ENCODE data around the gene AKAP6. TPM values are rescaled to one million over a fixed set of nuclear protein-coding genes. Genes with fewer than 3 reads are reported as not detected.

The AKAP6 gene
- total RNA-seq, 1 donor from 2014 or later: 0.51 TPM

GRCh38 chr14:32607399-32607798, 278.3 kb downstream of the AKAP6 start:
- intact Hi-C loops (cut with micrococcal nuclease): no loop called here
- H3K9me3 Mint-ChIP-seq: no peaks in the 10 kb centered on the region
- no peaks in the 10 kb centered on the region for H3K27me3 Mint-ChIP-seq
- no peaks in the 10 kb centered on the region for H3K36me3 Mint-ChIP-seq (ENCODE audit: low read depth)
- no peak overlapping the region for H3K4me3 Mint-ChIP-seq
- H3K27ac Mint-ChIP-seq: no peak overlapping the region
- no peaks in the 10 kb centered on the region for H3K4me1 Mint-ChIP-seq
- DNase-seq: no peak

GRCh38 chr14:32608857-32609256, 279.8 kb downstream of the AKAP6 start:
- no peaks in the 10 kb centered on the region for H3K36me3 Mint-ChIP-seq (ENCODE audit: low read depth)
- H3K4me1 Mint-ChIP-seq: no peaks in the 10 kb centered on the region
- no peaks in the 10 kb centered on the region for H3K27me3 Mint-ChIP-seq
- intact Hi-C loops (cut with micrococcal nuclease): no loop called here
- no peak overlapping the region for H3K4me3 Mint-ChIP-seq
- no peak overlapping the region for H3K27ac Mint-ChIP-seq
- no peak for DNase-seq
- H3K9me3 Mint-ChIP-seq: no peaks in the 10 kb centered on the region

DNA sequence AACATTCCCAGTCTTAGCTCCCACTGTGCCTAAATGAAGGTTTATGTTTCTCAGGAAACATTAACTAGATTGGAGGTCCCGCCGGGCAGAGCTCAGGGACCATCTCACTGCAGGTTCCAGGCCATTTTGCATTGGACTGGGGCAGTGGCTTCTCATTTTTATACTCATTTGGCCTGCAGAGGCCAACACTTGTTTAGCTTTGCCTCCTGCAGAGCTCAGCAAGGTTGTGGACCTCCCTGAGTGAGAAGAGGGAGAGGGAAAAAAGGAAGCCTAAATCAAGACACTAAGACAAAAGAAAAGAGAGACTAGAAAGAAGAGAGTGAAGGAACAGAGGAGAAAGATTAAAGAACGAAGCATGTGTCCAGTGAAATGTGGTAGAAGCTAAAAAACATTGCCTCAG, 280.3 kb downstream of the AKAP6 start:
- Mint-ChIP-seq H3K27me3 (no peaks in the 10 kb centered on the region), H3K27ac (no peak overlapping the region), H3K9me3 (no peaks in the 10 kb centered on the region), H3K4me3 (no peak overlapping the region), H3K4me1 (no peaks in the 10 kb centered on the region), H3K36me3 (ENCODE audit: low read depth) (no peaks in the 10 kb centered on the region)
- intact Hi-C loops (cut with micrococcal nuclease): no loop called here
- DNase-seq: no peak

DNA sequence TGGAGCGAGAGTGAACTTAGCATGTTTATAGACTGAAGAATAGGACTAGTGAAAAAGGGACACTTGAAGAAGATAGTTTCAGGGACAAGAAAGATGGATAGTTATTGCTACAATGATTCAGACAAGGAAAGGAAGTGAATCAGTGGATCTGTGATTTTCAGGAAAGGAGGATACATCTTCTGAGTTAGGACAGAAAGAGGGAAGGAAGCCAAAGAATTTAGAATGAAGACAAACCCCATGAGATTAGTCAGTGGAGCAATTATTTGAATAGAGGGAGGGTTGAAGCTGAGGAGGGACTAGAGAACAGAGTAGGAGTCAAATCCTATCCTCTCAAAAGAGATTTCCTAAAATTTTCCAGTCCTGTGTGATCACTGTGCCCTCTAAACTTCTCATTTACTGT, 282.7 kb downstream of the AKAP6 start:
- intact Hi-C loops (cut with micrococcal nuclease): no loop called here
- no peaks in the 10 kb centered on the region for H3K27me3 Mint-ChIP-seq
- no peak overlapping the region for H3K27ac Mint-ChIP-seq
- H3K4me1 Mint-ChIP-seq: no peaks in the 10 kb centered on the region
- no peak overlapping the region for H3K4me3 Mint-ChIP-seq
- DNase-seq: no peak
- no peaks in the 10 kb centered on the region for H3K36me3 Mint-ChIP-seq (ENCODE audit: low read depth)
- H3K9me3 Mint-ChIP-seq: no peaks in the 10 kb centered on the region

GRCh38 chr14:32618991-32619390, 289.9 kb downstream of the AKAP6 start:
- H3K4me3 Mint-ChIP-seq: no peak overlapping the region
- peaks cover 9% of the 10 kb centered on the region for H3K9me3 Mint-ChIP-seq
- peaks cover 2% of the 10 kb centered on the region for H3K4me1 Mint-ChIP-seq
- intact Hi-C loops (cut with micrococcal nuclease): no loop called here
- H3K27me3 Mint-ChIP-seq: peaks cover 2% of the 10 kb centered on the region
- H3K27ac Mint-ChIP-seq: no peak overlapping the region
- no peak for DNase-seq
- H3K36me3 Mint-ChIP-seq (ENCODE audit: low read depth): no peaks in the 10 kb centered on the region

GRCh38 chr14:32620303-32620702, 291.2 kb downstream of the AKAP6 start:
- intact Hi-C loops (cut with micrococcal nuclease): no loop called here
- DNase-seq: no peak

DNA sequence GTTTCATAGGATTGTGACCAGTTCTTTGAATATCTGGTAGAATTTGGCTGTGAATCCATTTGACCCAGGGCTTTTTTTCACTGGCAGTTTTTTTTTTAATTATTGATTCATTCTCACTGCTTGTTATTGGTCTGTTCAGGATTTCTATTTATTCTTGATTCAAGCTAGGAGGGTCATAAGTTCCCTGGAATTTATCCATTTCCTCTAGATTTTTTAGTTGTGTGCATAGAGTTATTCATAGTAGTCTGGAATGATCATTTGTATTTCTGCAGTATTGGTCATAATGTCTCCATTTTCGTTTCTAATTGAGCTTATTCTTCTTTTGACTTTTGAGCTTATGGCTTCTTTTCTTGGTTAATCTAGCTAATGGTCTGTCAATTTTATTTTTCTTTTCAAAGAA, 291.6 kb downstream of the AKAP6 start:
- Mint-ChIP-seq H3K36me3 (ENCODE audit: low read depth) (no peaks in the 10 kb centered on the region), H3K4me1 (peaks cover 2% of the 10 kb centered on the region), H3K27me3 (peaks cover 2% of the 10 kb centered on the region), H3K9me3 (peaks cover 9% of the 10 kb centered on the region), H3K4me3 (no peak overlapping the region), H3K27ac (no peak overlapping the region)
- intact Hi-C loops (cut with micrococcal nuclease): no loop called here
- no peak for DNase-seq

More at GRCh38 chr14:32620303-32620702, 291.2 kb downstream of the AKAP6 start:
- H3K4me1 Mint-ChIP-seq: peaks cover 2% of the 10 kb centered on the region
- H3K4me3 Mint-ChIP-seq: no peak overlapping the region
- H3K36me3 Mint-ChIP-seq (ENCODE audit: low read depth): no peaks in the 10 kb centered on the region
- peaks cover 2% of the 10 kb centered on the region for H3K27me3 Mint-ChIP-seq
- no peak overlapping the region for H3K27ac Mint-ChIP-seq
- H3K9me3 Mint-ChIP-seq: peaks cover 9% of the 10 kb centered on the region

DNA sequence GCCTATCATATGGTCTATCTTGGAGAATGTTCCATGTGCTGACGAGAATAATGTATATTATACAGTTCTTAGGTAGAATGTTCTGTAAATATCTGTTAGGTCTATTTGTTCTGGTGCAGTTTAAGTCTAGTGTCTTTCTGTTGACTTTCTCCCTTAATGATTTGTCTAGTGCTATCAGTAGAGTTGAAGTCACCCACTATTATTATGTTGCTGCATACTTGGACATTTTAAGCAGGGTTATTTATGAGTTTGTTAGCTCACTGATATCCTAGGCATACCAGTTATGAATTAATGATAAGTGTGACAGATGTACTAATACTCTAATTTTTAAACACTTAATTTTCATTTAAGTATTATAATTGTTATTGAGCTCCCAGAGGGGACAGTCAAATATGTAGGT, 292.5 kb downstream of the AKAP6 start:
- DNase-seq: no peak
- Mint-ChIP-seq H3K4me1 (peaks cover 2% of the 10 kb centered on the region), H3K4me3 (no peak overlapping the region), H3K9me3 (peaks cover 9% of the 10 kb centered on the region), H3K27ac (no peak overlapping the region), H3K36me3 (ENCODE audit: low read depth) (no peaks in the 10 kb centered on the region), H3K27me3 (peaks cover 2% of the 10 kb centered on the region)
- intact Hi-C loops (cut with micrococcal nuclease): no loop called here

- peaks cover 4% of the 10 kb centered on the region for H3K4me1 Mint-ChIP-seq
- H3K36me3 Mint-ChIP-seq (ENCODE audit: low read depth): no peaks in the 10 kb centered on the region
- intact Hi-C loops (cut with micrococcal nuclease): no loop called here
- H3K4me3 Mint-ChIP-seq: no peak overlapping the region
- H3K27me3 Mint-ChIP-seq: peaks cover 2% of the 10 kb centered on the region
- peaks cover 9% of the 10 kb centered on the region for H3K9me3 Mint-ChIP-seq
- no peak overlapping the region for H3K27ac Mint-ChIP-seq
- no peak for DNase-seq
Measured at GRCh38 chr14:32622742-32623141, 293.6 kb downstream of the AKAP6 start.

GRCh38 chr14:32623300-32624093, 294.4 kb downstream of the AKAP6 start:
- DNase-seq: no peak
- no peaks in the 10 kb centered on the region for H3K36me3 Mint-ChIP-seq (ENCODE audit: low read depth)
- H3K27me3 Mint-ChIP-seq: peaks cover 2% of the 10 kb centered on the region
- H3K27ac Mint-ChIP-seq: no peak overlapping the region
- H3K4me1 Mint-ChIP-seq: peaks cover 4% of the 10 kb centered on the region
- no peak overlapping the region for H3K4me3 Mint-ChIP-seq
- intact Hi-C loops (cut with micrococcal nuclease): no loop called here
- peaks cover 9% of the 10 kb centered on the region for H3K9me3 Mint-ChIP-seq

DNA sequence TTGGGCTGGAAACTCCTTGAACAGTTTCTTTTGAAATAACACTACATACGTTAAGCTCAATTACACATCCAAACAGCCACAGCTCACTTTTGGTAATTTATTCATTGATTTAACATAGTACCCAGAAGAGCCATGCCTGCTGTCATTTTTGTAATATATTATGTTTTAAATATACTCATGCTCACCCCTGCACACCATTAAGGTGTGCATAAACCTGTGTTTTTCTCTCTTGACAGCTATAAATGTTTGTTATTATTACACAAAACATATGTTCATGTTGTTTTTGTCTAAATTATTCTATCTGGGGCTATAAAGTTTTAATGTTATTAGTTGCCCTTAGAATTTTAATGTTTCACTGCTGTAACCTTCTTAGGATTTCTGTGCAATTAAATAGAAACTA, 296.1 kb downstream of the AKAP6 start:
- H3K9me3 Mint-ChIP-seq: peaks cover 9% of the 10 kb centered on the region
- intact Hi-C loops (cut with micrococcal nuclease): no loop called here
- H3K27ac Mint-ChIP-seq: no peak overlapping the region
- no peaks in the 10 kb centered on the region for H3K36me3 Mint-ChIP-seq (ENCODE audit: low read depth)
- H3K4me1 Mint-ChIP-seq: peaks cover 4% of the 10 kb centered on the region
- no peak for DNase-seq
- no peak overlapping the region for H3K4me3 Mint-ChIP-seq
- H3K27me3 Mint-ChIP-seq: peaks cover 2% of the 10 kb centered on the region

DNA sequence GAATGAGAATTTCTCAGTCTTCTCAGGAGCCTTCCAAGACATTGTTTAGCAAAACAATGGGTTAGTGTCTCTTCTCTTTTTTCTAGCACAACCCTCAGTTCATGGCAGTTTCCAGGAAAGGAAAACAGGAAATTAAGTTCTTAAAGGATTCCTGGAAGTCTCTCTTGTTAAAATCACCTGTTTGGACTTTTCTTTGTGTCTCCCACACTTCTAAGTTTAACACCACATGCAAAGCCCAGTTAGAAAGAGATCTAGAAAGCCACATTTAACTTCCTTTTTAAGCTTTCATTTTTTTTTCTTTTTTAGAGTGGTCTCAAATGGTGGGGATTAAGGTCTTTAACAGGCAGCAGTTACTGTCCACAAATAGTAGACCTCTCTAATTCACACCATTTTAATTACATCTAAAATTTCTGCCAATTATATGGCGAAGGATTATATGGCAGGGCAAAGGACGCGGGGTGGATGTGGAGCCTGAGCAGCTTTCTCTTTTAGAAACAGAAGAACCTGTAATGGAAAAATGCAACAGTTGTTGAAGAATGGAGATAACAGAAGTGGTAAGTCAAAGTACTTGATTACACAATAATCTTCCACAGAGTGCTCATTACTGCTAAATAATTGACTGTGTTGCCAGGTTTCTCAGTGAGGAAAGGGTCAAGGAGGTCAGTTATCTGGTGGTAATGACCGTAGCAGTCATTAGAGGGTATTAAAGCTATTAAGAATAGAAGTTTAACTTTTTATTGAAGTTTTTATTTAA, 298.6 kb downstream of the AKAP6 start:
- H3K4me1 Mint-ChIP-seq: peaks cover 2% of the 10 kb centered on the region
- DNase-seq: no peak
- H3K27ac Mint-ChIP-seq: no peak overlapping the region
- H3K36me3 Mint-ChIP-seq (ENCODE audit: low read depth): no peaks in the 10 kb centered on the region
- H3K9me3 Mint-ChIP-seq: no peaks in the 10 kb centered on the region
- no peaks in the 10 kb centered on the region for H3K27me3 Mint-ChIP-seq
- no peak overlapping the region for H3K4me3 Mint-ChIP-seq
- intact Hi-C loops (cut with micrococcal nuclease): no loop called here

- H3K9me3 Mint-ChIP-seq: no peaks in the 10 kb centered on the region
- H3K4me3 Mint-ChIP-seq: no peak overlapping the region
- no peaks in the 10 kb centered on the region for H3K27me3 Mint-ChIP-seq
- intact Hi-C loops (cut with micrococcal nuclease): no loop called here
- peaks cover 2% of the 10 kb centered on the region for H3K4me1 Mint-ChIP-seq
- no peak for DNase-seq
- H3K27ac Mint-ChIP-seq: no peak overlapping the region
- H3K36me3 Mint-ChIP-seq (ENCODE audit: low read depth): no peaks in the 10 kb centered on the region
Measured at GRCh38 chr14:32629236-32629635, 300.1 kb downstream of the AKAP6 start.

DNA sequence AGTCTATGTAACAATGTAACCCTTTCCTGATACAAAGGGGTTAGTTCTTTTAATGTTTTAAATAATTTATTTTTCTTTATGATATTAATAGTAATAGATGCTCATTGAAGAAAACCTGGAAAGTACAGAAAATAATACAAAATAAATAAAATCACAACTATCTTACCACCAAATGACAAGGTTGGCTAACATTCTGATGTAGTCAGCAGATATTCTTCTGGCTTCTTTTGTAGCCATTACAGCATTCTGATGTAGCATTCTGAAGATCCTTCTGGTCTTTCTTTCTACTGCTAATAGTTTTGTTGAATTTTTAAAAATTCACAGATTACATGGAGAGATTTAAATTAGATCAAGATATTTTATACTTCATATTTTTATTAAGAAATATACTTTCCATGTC, 301.6 kb downstream of the AKAP6 start:
- peaks cover 2% of the 10 kb centered on the region for H3K4me1 Mint-ChIP-seq
- no peaks in the 10 kb centered on the region for H3K9me3 Mint-ChIP-seq
- DNase-seq: no peak
- H3K4me3 Mint-ChIP-seq: no peak overlapping the region
- H3K36me3 Mint-ChIP-seq (ENCODE audit: low read depth): no peaks in the 10 kb centered on the region
- H3K27me3 Mint-ChIP-seq: no peaks in the 10 kb centered on the region
- no peak overlapping the region for H3K27ac Mint-ChIP-seq
- intact Hi-C loops (cut with micrococcal nuclease): no loop called here

All from activated CD4-positive, alpha-beta T cell treated with anti-CD3 and anti-CD28 coated beads, Interleukin-2, amount 10 ng/mL, durations not matched to agents 24 days and 14 days (primary cell).